Mucosa of rectum (tissue), 2 donors: ENCODE measurements around the gene GPSM1.

ENCODE experiments used
- H3K27ac ChIP-seq, 2 donors: one replicate each; pipeline ENCODE4 v1.7.0; 2013; ENCODE audit warnings: inconsistent platforms in 2 of 2, low read depth in 2 of 2, low read length in 2 of 2
- H3K27me3 ChIP-seq, 2 donors: one replicate each; pipeline ENCODE4 v1.7.0; 2013; ENCODE audit warnings: low read length in 2 of 2; ENCODE audit not compliant: control insufficient read depth in 2 of 2, insufficient read depth in 2 of 2
- H3K36me3 ChIP-seq, 2 donors: one replicate each; pipeline ENCODE4 v1.7.0; 2013; ENCODE audit warnings: low read length in 2 of 2; ENCODE audit not compliant: control insufficient read depth in 2 of 2, insufficient read depth in 2 of 2
- H3K4me1 ChIP-seq, 2 donors: one replicate each; pipeline ENCODE4 v1.7.0; 2013; ENCODE audit warnings: low read length in 2 of 2, mild to moderate bottlenecking in 1 of 2; ENCODE audit not compliant: control insufficient read depth in 2 of 2, insufficient read depth in 2 of 2
- H3K4me3 ChIP-seq, 2 donors: one replicate each; pipeline ENCODE4 v1.7.0; 2013; ENCODE audit warnings: low read length in 2 of 2
- H3K9ac ChIP-seq, 2 donors: one replicate each; pipeline ENCODE4 v1.7.0; 2013; ENCODE audit warnings: low read length in 2 of 2, low read depth in 1 of 2, mild to moderate bottlenecking in 1 of 2
- H3K9me3 ChIP-seq, 2 donors: one replicate each; pipeline ENCODE4 v1.7.0; 2013; ENCODE audit warnings: low read length in 2 of 2; ENCODE audit not compliant: control insufficient read depth in 2 of 2
- donor health status: healthy.
- donor health status: Normal muscosa, but diverticular disease.

The GPSM1 gene

DNA sequence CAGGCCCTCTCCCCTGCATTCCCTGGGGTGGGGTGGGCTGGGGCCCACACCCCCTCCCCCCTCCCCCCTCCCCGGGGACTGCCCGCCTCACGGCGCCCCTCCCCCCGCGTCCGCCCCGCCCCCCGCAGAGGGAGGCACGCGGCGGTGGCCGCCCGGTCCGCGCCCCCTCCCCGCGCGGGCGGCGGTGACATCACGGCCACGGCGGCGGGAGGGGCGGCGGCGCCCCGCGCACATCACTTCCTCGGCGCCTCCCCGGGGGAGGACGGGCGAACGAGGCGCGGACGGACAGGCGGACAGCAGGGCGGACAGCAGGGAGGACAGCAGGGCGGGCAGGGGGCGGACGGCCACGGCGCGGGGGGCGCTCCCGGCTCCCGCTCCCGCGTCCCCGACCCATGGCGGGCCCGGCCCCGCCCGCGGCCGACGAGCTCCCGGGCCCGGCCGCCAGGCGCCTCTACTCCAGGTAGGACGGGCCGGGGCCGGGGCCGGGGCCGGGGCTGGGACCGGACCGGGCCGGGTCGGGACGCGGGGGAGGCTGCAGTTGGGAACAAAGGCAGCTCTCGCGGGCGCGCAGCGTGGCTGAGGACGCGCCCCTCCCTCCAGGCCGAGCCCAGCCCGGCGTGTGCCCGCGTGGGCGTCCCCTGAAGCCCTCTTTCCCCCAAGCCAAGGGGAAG is at the start of gene GPSM1:
Gene GPSM1 (plus strand): TSS at position 236 of the 671 bp plus-strand sequence. CDS start 157 bp downstream, at position 393.
- Histone ChIP-seq H3K4me3 (peak within 1 kb of the TSS; percentile 30 to 57), H3K4me1 (peaks cover 6 to 11% of the 10 kb centered on the region in 2 donors), H3K36me3 (no peaks in the 10 kb centered on the region), H3K27me3 (peaks cover 4 to 19% of the 10 kb centered on the region in 2 donors), H3K9ac (peak within 1 kb of the TSS; percentile 14 to 34), H3K9me3 (no peaks in the 10 kb centered on the region), H3K27ac (peak within 1 kb of the TSS; percentile 15 to 70)

DNA sequence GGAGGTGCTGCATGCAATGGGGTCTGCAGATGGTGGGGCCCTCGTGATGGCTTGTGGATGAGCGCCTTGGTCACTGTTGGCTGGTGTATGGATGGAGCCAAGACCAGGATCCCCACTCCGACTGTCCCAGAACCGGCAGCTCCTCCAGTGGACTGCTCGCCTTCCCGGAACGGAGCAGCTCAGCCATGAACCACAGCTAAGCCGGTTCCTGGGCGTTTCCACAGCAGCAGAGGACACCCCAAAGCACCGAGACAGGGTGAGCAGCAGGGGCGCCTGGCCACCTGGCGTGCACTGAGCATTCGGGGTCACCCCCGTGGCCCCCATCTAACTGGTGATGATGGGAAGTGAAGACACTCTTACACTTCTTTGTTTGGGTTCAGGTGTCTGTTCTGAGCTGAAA is 49.6 kb upstream of the GPSM1 start:
- Histone ChIP-seq H3K27ac (no peak overlapping the region), H3K9me3 (no peaks in the 10 kb centered on the region), H3K27me3 (peaks cover 0 to 4% of the 10 kb centered on the region in 2 donors), H3K36me3 (no peaks in the 10 kb centered on the region), H3K4me1 (no peaks in the 10 kb centered on the region), H3K9ac (no peak overlapping the region), H3K4me3 (no peak overlapping the region)

GRCh38 chr9:136278221-136278620 is 49.1 kb upstream of the GPSM1 start:
- H3K9ac ChIP-seq: no peak overlapping the region
- no peak overlapping the region for H3K27ac ChIP-seq
- H3K4me1 ChIP-seq: peaks cover 0 to 1% of the 10 kb centered on the region in 2 donors
- no peaks in the 10 kb centered on the region for H3K36me3 ChIP-seq
- peaks cover 0 to 4% of the 10 kb centered on the region in 2 donors for H3K27me3 ChIP-seq
- H3K4me3 ChIP-seq: no peak overlapping the region
- H3K9me3 ChIP-seq: no peaks in the 10 kb centered on the region

DNA sequence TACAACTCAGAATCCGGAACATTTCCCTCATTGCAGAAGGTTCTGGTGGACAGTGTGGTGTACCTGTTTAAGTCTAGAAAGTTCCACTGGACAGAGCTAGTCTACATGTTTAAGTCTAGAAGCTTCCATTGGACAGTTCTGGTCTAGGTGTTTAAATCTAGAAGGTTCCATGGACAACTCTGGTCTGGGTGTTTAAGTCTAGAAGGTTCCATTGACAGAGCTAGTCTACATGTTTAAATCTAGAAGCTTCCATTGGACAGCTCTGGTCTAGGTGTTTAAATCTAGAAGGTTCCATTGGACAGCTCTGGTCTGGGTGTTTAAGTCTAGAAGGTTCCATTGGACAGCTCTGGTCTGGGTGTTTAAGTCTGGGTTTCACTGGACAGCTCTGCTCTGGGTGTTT is 48.4 kb upstream of the GPSM1 start:
- H3K27me3 ChIP-seq: peaks cover 0 to 4% of the 10 kb centered on the region in 2 donors
- H3K4me1 ChIP-seq: peaks cover 0 to 5% of the 10 kb centered on the region in 2 donors
- H3K4me3 ChIP-seq: no peak overlapping the region
- H3K9ac ChIP-seq: no peak overlapping the region
- H3K9me3 ChIP-seq: no peaks in the 10 kb centered on the region
- no peak overlapping the region for H3K27ac ChIP-seq
- no peaks in the 10 kb centered on the region for H3K36me3 ChIP-seq

- H3K27ac ChIP-seq: no peak overlapping the region
- H3K27me3 ChIP-seq: peaks cover 0 to 4% of the 10 kb centered on the region in 2 donors
- no peaks in the 10 kb centered on the region for H3K36me3 ChIP-seq
- no peak overlapping the region for H3K9ac ChIP-seq
- no peaks in the 10 kb centered on the region for H3K9me3 ChIP-seq
- H3K4me3 ChIP-seq: no peak overlapping the region
- H3K4me1 ChIP-seq: peaks cover 0 to 5% of the 10 kb centered on the region in 2 donors
Observed at GRCh38 chr9:136279471-136279870, 47.9 kb upstream of the GPSM1 start.

GRCh38 chr9:136280535-136281315 is 46.6 kb upstream of the GPSM1 start:
- H3K4me3 ChIP-seq: no peak overlapping the region
- H3K9me3 ChIP-seq: no peaks in the 10 kb centered on the region
- H3K36me3 ChIP-seq: no peaks in the 10 kb centered on the region
- peaks cover 0 to 5% of the 10 kb centered on the region in 2 donors for H3K4me1 ChIP-seq
- H3K27ac ChIP-seq: no peak overlapping the region
- peaks cover 0 to 4% of the 10 kb centered on the region in 2 donors for H3K27me3 ChIP-seq
- no peak overlapping the region for H3K9ac ChIP-seq

- H3K4me1 ChIP-seq: peaks cover 0 to 5% of the 10 kb centered on the region in 2 donors
- H3K36me3 ChIP-seq: no peaks in the 10 kb centered on the region
- no peak overlapping the region for H3K27ac ChIP-seq
- no peak overlapping the region for H3K9ac ChIP-seq
- H3K4me3 ChIP-seq: no peak overlapping the region
- no peaks in the 10 kb centered on the region for H3K9me3 ChIP-seq
- peaks cover 0 to 4% of the 10 kb centered on the region in 2 donors for H3K27me3 ChIP-seq
Observed at GRCh38 chr9:136281421-136282271, 45.7 kb upstream of the GPSM1 start.

DNA sequence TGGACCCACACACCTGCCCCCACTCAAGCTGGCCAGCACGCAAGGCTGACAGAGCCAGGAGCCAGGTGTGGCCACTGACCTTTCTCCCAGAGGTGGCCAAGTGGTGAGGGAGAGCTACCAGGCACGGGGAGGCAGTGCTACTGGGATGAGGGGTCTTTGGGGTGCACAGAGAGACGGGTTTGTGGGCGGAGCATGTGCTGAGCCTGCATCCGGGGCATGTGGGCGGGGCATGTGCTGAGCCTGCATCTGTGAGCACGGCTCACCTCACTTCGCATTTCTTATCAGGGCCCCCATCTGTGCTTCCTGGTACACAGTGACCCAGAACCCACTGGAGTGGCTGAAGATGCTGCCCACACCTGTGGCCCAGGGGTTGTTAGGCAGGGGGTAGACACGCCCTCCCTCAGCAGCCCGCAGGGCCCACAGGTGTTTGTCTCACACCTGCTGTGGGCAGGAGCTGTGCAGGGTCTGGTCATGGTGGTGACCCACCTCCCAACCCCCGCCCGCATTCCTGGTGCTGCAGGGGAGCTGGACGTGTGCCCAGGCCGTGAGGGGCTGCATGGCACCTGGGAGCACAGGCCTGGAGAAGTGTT is 45.0 kb upstream of the GPSM1 start:
- Histone ChIP-seq H3K36me3 (no peaks in the 10 kb centered on the region), H3K9ac (no peak overlapping the region), H3K27ac (no peak overlapping the region), H3K9me3 (no peaks in the 10 kb centered on the region), H3K4me3 (no peak overlapping the region), H3K4me1 (peaks cover 0 to 5% of the 10 kb centered on the region in 2 donors), H3K27me3 (peaks cover 0 to 6% of the 10 kb centered on the region in 2 donors)

DNA sequence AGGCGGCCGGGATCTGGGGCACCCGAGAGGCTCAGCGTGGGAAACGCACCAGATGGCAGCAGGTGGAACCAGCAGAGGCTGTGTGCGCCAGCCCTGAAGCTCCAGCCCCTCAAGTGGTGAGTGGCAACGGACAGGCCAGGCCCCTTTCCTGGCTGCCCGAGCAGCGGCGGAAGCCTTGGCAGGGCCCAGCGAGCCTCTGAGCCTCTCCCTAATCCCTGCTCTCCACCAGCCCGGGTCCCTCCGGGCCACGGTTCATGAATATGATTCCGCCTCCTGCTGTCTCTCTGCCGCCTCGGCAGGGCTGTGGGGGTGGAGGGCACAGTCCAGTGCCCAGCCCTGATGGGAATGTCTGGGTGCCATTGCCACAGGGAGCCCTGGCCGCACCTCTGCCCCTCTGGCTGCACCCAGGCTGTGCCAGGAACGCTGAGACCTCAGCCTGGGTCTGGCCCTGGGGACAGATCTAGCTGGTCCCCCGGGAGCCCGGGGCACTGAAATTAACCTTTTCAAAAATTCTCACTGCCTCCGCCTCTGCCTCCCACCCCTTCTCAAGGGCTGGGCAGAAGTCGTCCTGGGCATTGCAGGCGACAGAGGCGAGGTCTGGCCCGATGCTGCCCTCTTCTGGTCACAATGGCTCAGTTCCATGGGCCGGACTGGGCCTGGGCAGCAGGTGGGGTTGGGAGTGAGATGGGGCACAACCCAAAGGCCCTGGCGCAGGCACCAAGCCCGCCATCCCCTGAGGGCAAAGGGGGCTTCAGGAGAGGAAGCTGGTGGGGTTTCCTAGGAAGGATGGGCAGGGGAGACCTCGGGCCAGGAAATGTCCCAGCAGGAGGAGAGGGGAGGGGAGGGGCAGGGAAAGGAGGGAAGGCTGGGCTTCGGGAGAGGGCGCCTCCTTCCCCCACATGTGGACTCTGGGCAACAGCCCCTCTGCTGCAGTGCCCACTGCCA is 43.8 kb upstream of the GPSM1 start:
- no peaks in the 10 kb centered on the region for H3K36me3 ChIP-seq
- H3K9ac ChIP-seq: peak overlapping the region in 1 of 2 donors; percentile 43
- H3K27ac ChIP-seq: no peak overlapping the region
- peaks cover 0 to 5% of the 10 kb centered on the region in 2 donors for H3K4me1 ChIP-seq
- H3K9me3 ChIP-seq: no peaks in the 10 kb centered on the region
- H3K4me3 ChIP-seq: peak overlapping the region; percentile 31 to 43
- H3K27me3 ChIP-seq: peaks cover 0 to 8% of the 10 kb centered on the region in 2 donors
